DMS53 (cell line): Measurements from ENCODE around the gene SPTA1.
A peak's percentile ranks its signal among the peaks of the same experiment; 100 is the strongest.

Experiments
- DNase-seq: peaks from one replicate; lab custom pipeline; 2025; lab: John Stamatoyannopoulos, UW

Gene SPTA1

DNA sequence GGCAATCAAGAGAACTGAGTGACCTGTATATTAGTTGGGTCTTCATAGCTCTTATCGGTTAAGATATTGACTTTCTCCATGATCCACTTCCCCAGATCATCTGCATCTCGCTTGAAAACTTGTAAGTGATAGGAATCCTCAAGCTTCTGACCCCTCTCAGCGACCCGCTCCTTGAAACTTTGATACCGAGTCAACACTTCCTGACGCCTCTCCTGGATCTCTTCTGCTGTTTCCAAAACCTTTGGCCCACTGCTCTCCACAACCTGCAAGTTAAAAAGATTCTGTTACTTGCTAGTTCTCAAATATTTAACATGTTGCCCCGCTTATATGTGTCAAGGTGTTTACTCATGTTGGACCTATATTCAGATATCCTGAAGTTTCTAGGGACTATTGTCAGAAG, 1.4 kb downstream of the SPTA1 start:
- DNase-seq = no peak

DNA sequence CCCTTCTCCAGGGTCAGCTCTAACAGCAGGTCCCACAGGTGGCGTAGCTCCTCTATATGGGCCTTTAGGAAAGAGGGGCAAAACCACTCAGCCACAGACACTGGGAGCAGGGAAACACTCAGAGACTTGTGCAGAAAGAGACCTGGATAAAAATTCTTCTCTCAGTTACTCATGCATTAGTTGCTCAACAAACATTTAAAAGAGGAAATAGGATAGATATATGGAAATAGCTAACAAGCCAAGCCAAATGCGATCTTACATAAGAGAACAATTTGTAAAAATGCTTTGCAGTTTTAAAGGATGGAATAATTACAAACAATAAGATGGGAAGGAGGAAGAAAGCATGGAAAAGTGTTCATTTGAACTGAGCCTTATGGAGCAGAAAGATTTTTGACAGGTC, 4.9 kb downstream of the SPTA1 start:
- no peak for DNase-seq

DNA sequence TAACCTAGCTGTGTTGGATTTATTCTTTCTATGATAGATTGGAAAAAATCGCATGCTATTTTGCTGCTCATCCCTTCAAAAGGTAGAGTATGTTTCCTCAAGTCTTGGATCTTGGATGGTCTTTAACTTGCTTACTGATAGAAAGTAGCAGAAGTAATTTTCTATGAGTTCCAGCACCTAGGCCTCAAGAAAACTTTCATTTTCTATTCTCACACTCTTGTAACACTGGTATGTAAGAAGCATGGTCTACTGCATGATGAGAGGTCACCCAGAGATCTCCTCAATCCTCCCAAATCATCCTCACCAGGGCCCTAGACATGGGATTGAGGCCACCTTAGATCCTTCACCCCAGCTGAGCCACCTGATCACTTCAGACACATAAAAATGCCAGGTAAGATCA, 7.2 kb downstream of the SPTA1 start:
- no peak for DNase-seq

DNA sequence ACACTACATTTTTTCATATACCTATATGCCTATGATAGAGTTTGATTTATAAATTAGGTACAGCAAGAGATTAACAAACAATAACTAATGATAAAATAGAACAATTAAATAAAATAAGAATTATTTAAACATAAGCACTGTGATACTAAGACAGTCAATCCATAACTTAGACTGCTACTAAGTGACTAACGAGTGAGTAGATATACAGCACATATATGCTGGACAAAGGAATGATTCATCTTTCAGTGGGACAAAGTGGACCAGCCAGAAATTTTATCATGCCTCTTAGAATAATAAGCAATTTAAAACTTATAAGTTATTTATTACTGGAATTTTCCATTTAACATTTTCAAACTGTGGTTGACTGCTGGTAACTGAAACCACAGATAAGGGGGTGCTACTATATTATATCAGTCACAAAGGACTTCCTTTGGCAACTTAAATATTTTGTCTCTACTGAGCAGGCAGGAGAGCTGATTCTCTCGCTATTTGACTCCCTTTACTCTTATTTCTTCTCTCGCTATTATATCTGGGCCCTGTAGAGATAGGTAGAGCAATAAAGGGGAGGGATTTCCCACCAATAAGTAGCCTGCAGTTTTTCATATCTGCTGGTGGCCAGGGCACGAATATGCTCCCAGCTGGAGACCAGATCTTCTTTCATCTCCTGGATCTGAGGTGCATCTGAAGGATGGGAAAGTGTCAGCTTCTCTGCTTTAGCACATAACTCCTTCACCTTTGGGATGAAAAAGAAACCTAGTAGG, 10.8 kb downstream of the SPTA1 start:
- DNase-seq = no peak

DNA sequence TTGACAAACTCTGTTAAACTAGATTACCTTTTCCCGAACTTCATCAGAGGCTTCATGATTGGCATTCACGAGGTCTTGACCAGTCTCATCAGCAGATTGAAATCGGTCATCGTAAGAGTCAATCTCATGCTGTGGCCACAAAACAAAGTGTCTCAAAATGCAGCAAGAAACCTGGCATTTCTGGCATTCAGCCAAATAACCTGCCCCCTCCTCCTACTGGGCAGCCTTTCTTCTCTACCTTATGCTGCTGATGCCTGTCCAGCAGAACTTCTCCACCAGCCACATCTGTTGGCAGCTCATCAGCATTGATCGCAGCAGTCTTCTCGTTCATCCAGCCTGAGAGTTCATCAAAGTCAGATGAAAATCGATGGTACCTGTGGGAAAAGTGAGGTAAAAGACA, 12.2 kb downstream of the SPTA1 start:
- DNase-seq = no peak

DNA sequence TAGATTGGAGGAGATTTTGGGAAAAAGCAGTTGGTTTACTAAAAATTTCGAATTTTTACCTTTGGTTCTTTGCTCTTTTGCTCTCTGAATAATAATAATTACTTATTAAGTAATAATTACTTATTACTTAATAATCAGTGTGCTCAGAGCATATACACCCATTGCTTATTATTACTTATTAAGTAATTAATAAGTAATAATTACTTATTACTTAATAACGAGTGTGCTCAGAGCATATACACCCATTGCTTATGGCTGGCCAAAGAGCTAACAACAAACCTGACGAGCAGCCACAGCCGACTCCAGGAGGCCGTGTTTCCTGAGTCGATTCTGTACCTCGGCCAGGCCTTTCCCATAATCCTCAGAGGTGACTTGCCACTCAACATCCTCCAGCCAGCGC, 20.5 kb downstream of the SPTA1 start:
- DNase-seq = no peak

DNA sequence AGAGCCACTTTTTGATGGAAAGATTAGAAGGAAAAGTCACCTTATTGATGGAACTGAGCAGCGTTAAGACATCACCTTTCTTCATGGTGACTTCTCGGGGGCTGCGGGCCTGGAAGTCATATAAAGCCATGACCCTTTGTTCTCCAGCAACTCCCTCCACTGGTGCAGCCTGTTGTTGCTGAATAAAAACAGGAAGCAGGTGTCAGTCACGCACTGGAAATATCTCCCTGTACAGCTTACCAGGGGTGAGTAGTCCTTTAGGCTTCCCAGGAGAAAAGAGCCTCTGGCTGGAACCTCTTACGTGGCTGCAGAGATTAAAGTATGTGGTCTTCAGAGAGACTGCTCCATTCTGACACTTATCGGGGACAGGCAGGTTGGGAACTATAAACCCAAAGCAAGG, 31.9 kb downstream of the SPTA1 start:
- DNase-seq = peak; percentile 92

DNA sequence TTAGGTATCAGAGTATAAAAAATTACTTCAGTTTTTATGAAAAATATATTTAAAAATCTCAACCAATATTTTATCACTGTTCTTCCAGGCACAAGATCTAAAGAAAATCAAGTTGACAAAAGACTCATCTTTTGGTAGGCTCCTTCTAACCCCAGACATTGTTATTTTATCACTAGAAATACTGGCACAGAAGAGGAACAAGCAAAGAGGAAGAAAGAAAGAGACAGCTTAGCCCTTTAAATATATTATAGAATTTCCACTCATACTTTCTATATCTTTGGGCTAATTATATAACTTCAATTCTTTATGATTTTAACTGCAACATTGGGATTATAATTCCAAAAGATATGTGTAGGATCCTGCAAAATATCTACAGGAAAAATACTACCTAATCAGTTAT, 32.4 kb downstream of the SPTA1 start:
- DNase-seq = no peak

DNA sequence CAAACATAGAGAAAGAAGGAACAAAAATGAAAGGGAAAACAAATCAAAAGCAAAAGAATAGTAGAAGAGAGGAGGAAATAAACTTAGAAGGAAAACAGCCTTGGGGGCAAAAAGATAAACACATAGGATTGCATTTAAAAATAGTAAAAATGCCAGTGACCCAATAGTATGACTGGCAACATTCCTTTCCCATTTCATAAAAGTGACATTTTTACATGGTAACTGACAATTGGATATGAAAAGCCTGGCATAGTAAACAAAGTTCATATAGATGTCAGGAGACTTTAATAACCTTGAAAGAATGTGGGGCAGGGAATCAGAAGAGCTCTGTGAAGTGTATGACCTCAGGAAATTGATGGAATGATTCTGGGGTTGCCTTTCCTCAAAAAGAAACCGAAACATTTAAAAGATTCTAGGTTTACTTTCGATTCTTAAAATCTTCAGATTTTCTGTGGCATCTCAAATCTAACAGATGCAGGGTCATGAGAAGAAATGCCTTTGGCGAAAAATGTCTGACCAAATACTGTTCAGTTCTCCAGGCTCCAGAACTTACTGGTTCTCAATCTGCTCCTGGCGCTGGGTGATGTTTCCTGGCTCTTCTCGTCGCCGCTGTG, 33.7 kb downstream of the SPTA1 start:
- DNase-seq = no peak

DNA sequence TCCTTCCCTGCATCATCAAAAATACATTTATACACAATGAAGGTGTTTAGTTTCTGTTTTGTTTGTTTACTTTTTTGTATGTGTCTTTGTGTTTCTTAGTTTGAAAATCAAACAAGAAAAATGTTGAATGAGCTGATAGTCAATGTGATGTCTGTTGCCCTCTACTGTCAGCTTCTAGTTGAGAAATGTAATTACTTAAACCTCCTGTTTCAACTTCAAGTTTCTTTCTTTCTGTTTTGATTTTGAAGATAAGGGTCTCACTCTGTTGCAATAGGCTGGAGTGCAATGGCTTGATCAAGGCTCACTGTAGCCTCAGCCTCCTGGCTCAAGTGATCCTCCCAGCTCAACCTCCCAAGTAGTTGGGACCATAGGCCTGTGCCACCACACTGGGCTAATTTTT, 37.5 kb downstream of the SPTA1 start:
- peak; percentile 4 for DNase-seq

DNA sequence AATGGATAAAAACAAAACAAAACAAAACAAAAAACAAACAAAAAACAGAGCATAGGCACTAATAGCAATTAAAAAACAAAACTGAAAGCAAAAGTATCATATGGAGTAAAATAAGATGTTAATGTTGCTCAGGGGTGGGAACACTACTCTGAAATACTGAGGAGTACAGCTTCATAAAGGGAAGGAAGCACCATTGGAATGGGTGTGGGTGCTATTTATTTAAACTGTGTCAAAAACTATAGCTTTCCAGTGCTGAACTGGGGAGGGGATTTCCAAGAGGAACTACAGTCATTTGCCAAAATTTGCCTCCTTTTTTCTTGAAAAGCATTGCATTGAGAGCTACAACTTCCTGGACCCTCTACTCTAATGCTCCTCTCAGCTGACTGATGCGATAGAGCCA, 40.0 kb downstream of the SPTA1 start:
- no peak for DNase-seq

DNA sequence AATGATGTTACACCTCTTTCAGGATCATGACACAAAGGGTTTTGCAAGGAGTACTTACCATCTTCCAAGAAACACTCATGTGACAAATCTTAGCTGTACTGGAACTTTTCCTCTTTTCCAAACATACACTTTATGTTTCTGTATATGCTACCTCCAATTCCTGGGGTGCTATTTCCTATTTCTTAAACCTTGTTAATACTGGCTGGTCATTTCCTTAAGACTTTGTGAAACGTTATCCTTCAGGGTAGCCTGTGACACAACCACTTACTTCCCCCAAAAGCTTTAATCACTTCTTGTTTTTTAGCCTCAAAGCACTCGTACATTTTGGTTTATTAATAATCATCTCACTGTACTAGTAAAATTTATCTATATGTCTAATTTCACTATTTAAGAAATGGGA, 42.1 kb downstream of the SPTA1 start:
- no peak for DNase-seq

DNA sequence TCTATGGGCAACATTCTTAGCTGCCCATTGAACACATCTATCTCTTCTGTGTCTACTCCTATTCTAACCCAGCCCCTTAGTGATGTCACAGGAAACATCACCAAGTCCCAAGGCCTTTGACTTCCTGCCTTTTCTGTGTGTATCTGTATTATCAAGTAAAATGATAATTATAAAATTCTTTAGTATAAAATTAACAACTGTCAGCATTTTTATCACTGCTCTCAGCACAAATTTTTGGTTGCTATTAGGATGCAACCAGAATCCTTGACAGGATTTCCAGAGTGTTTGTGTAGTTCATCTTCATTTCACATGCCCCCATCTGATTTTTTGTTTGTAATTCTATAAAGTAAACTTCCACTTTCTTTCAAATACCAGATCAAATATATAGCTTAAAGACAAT, 47.6 kb downstream of the SPTA1 start:
- no peak for DNase-seq

DNA sequence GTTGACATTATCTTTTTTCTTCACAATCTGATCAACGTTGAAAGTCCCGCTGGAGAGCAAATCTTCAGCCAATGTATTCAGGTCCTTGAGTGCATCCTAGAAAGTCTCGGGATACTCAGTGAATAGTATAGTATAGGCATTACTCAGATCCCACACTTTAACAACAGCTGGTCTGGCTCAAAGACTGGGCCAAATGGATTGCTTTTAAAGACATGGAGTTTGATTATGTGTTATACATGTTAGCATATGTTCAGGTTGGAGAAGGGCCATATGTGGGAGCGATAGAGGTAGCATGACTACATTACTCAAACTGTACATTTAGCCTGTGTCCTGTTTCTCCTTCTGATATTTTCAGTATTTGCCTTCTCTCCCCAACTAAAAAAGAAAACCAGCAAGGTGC, 48.4 kb downstream of the SPTA1 start:
- DNase-seq = no peak

DNA sequence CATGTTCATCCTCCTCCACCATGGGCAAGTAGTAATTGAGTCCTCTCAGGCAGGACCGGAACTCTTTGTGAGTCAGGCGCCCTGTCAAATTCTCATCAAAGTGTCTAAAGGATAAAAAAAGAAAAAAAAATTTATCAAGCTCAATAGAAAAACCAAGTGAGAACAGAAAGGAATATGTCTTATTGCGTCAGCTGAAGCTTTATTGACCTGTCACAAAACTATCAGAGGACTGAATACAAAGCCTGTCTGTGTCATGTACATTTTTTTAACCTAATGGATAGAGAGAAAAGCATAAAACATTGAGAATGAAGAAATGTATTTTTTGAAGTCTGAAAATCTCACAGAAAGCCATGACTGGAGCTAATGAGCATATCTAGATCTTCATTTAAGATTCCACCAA, 72.8 kb downstream of the SPTA1 start:
- DNase-seq = no peak

DNA sequence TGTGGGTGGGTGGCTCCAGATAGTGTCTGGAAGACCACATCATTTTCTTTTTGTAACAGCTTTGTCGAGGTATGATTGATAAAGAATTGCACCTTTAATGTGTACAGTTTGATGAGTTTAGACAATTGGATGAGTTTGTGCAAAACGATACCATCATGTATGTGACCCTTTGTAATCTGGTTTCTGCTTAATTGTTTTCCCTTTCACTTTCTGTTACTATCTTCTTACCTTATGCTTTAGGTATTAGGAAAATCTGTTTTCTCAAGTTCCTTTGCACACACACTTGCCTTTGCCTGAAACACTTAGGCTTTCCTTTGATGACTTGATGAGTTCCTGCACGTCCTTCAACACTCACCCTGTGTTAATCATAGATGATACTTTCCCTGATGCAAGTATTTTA, 74.6 kb downstream of the SPTA1 start:
- no peak for DNase-seq

DNA sequence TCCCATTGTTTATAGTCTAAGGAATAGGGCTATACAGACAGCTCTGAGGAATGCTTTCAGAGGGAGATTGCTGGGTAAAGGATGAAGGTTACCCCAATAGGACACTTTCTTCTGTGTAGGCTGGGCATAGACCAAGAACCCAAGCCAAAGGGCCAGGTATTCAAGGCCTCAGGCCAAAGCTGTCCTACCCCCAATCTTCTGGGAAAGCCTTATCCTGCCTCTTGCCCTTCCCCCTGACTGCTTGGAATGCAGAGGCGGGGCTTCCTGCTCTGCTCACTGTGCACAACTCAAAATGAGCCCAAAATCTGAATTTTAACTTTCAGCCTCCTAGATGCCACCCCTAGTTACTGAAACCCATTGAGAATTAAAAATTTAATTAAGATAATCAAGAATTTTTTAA, 79.2 kb downstream of the SPTA1 start:
- no peak for DNase-seq

DNA sequence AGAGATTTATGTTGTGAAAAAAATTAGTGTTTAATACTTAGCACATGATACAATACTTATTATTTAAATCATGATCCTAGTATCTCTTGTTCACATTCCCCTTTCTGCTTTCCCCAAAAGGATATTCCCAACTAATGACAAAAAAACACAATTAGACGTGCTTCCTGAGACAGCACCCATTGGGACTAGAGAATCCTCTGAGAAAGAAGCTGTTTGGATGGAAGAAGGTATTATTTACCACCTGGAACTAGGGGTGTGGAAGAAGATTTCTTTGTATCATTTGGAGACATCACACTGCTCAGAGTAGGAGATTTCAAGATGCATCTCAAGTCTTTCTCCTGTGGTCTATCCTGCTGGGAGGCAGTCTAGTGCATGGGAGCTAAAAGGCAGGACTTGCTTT, 81.5 kb downstream of the SPTA1 start, which contains the start of gene OR10Z1:
OR10Z1 (plus strand) TSS at position 301 of the 400 bp plus-strand sequence. CDS start 1,171 bp downstream, outside the sequence.
- no peak for DNase-seq

DNA sequence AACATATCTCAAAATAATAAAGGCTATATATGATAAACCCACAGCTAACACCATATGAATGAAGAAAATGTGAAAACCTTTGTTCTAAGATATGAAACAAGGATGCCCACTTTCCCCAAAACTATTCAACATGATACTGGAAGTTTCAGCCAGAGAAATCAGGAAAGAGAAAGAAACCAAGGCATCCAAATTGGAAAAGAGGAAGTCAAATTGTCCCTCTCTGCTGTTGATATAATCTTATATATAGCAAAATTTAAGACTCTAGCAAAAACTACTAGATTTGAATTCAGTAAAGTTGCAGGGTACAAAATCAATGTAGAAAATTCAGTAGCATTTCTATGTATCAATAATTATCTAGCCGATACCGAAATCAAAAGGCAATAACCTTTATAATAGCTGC, 85.8 kb downstream of the SPTA1 start:
- no peak for DNase-seq

DNA sequence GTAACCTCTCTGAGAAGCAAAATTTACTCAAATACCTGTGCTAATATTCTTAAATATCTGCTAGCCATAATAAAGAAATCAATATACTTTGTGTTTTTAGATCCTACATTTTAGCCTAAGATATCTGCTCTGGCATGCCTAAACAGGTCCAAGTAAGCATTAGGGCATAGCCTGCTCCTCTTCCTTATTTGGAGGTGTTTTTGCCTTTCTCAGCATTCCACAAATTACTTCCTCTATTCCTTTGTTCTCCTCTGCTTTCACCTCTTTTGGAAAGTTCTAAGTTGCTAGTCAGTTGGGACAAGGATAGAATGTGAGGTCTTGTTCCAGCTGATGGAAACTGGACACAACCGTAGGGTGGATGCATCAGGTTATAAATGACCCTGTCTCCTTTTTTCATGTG, 99.6 kb downstream of the SPTA1 start:
- DNase-seq = no peak

DNA sequence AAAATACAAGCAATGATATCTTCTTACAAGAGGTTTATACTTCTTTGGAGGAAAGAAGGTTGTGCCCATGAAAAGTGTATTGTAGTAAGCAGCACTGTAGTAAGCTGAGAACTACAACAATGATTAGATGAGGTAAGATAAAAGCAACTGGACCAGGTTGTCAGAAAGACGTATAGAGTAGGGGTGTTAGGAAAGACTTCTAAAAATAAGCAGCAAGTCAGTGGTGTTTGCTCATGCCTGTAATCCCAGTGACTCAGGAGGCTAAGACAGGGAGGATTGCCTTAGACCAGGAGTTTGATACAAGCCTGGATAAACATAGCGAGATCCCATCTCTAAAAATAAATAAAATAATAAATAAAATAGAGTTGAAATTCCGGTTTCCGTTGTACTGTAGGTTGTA, 102.6 kb downstream of the SPTA1 start:
- no peak for DNase-seq

DNA sequence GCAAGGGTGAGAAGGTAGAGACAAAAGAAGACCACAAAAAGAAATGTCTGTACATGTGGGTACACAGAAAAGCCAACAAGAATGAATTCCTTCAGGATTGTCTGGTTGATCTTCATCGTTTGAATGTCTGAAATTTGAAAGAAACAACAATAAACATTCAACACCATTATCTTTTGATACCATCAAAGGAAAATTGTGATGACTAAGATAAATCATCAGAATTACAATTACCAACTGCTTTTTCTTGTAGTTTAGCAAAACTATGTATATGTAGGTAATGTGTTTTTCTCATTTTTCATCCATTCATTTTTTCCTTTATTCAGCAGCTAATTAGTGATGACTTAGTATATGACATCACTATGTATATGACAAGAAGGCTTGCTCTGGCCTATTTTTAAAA, 106.8 kb downstream of the SPTA1 start, which contains the start of gene OR10X1:
OR10X1 (minus strand) TSS at position 167 of the 400 bp plus-strand sequence; CDS start at position 167, 0 bp downstream.
- DNase-seq = no peak

DNA sequence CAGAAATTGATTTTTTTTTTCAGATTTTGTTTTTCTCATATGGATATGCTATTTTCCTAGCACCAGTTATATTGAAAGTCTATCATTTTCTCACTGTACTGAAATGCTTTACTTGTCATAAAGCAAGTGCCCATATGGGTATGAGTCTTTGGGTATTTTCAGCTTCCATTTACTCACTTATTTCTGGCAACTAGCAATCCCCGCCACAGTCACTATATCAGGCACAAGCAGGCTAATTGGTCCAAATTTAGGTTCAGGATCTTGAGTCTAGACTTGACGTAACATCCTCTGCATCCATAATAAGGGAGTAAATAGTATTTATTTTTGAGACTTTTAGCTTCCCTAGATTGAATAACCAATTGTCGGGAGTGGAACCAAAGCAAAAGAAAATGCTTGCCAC, 109.0 kb downstream of the SPTA1 start:
- no peak for DNase-seq

DNA sequence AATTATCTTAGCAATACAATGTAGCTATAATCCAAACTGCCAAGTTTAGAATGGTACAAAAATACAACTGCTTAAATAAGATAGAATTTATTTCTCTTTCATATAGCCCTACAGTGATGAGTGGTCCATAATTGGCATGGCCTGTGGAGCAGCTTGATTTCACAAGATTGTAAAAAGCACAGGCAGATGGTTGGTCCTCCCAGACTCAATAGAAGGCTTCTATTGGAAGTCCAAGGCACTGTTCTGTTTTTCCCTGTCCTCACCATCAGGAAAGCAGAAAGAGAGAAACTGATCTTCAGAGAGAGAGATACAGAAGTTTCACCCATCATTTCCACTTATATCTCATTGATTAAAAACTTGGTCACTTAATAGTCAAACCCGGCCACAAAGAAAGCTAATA, 114.3 kb downstream of the SPTA1 start:
- no peak for DNase-seq
